Endometrial microvascular endothelial cells (primary cell): ENCODE data around the gene PRKCA. TPM values are rescaled to one million over a fixed set of nuclear protein-coding genes. Genes with fewer than 3 reads are reported as not detected.
"Not testable (repeated sequence)": the region's sequence is repeated elsewhere in the genome, so short reads cannot be mapped to it uniquely, and the experiment has no call there.

Source experiments
- in situ Hi-C: cut with HindIII; loops from 2 replicates; pipeline ENCODE4 v1.10.0; 2017; ENCODE audit warnings: low sequenced_read_pairs, low pct_unique_long_range_greater_than_20kb; ENCODE audit errors: inconsistent ontology term
- total RNA-seq: library from RNA; depleted of rRNA; stranded (reverse); fragments of >200 nt; gene quantifications from one replicate; pipeline ENCODE4 v1.2.3, GENCODE V29; 2015; ENCODE audit errors: inconsistent ontology term

The PRKCA gene
- total RNA-seq, 1 donor from 2014 or later: 21.7 TPM

- in situ Hi-C loops: not testable (repeated sequence)
These were observed 43.7 kb downstream of the PRKCA start for GRCh38 chr17:66345949-66346638.

GRCh38 chr17:66347661-66348514 lies 45.5 kb downstream of the PRKCA start:
- in situ Hi-C loops: no loop called here

- in situ Hi-C loops: no loop called here
These were observed 46.3 kb downstream of the PRKCA start for GRCh38 chr17:66348584-66349165.

GRCh38 chr17:66349521-66350254 lies 47.3 kb downstream of the PRKCA start:
- in situ Hi-C loops: no loop called here

- in situ Hi-C loops: not testable (repeated sequence)
These were observed 48.2 kb downstream of the PRKCA start for GRCh38 chr17:66350576-66350975.

- in situ Hi-C loops: no loop called here
These were observed 48.6 kb downstream of the PRKCA start for GRCh38 chr17:66351033-66351432.

GRCh38 chr17:66351701-66352100 lies 49.3 kb downstream of the PRKCA start:
- in situ Hi-C loops: no loop called here

- in situ Hi-C loops: no loop called here
These were observed 51.6 kb downstream of the PRKCA start for GRCh38 chr17:66353937-66354401.

GRCh38 chr17:66354472-66354871 lies 52.1 kb downstream of the PRKCA start:
- in situ Hi-C loops: no loop called here

- in situ Hi-C loops: no loop called here
These were observed 52.6 kb downstream of the PRKCA start for GRCh38 chr17:66354981-66355380.

- in situ Hi-C loops: no loop called here
These were observed 53.1 kb downstream of the PRKCA start for GRCh38 chr17:66355510-66355909.

GRCh38 chr17:66357037-66357436 lies 54.6 kb downstream of the PRKCA start:
- in situ Hi-C loops: no loop called here

- in situ Hi-C loops: no loop called here
These were observed 56.9 kb downstream of the PRKCA start for GRCh38 chr17:66359351-66359750.

GRCh38 chr17:66360961-66361565 lies 58.6 kb downstream of the PRKCA start:
- in situ Hi-C loops: not testable (repeated sequence)

- in situ Hi-C loops: no loop called here
These were observed 62.1 kb downstream of the PRKCA start for GRCh38 chr17:66364508-66364907.

- in situ Hi-C loops: no loop called here
These were observed 62.6 kb downstream of the PRKCA start for GRCh38 chr17:66364990-66365490.

- in situ Hi-C loops: no loop called here
These were observed 63.5 kb downstream of the PRKCA start for GRCh38 chr17:66365903-66366302.

GRCh38 chr17:66367107-66367506 lies 64.7 kb downstream of the PRKCA start:
- in situ Hi-C loops: no loop called here

- in situ Hi-C loops: no loop called here
These were observed 67.4 kb downstream of the PRKCA start for GRCh38 chr17:66369830-66370229.
